GM18502 (cell line): ENCODE results near the gene HMGCL.
A peak's percentile ranks its signal among the peaks of the same experiment; 100 is the strongest.
"Not testable (repeated sequence)": the region's sequence is repeated elsewhere in the genome, so short reads cannot be mapped to it uniquely, and the experiment has no call there.

ENCODE experiments used
- ATAC-seq: cut with Tn5 transposase; IDR thresholded peaks from one replicate; pipeline ENCODE4 v1.9.1; 2021; ENCODE audit warnings: mild to moderate bottlenecking; ENCODE audit not compliant: unreplicated experiment, poor library complexity

The HMGCL gene

GRCh38 chr1:23827717-23828116, 2.5 kb upstream of the HMGCL start:
- ATAC-seq: no peak

GRCh38 chr1:23826590-23826989, 1.4 kb upstream of the HMGCL start:
- not testable (repeated sequence) for ATAC-seq

GRCh38 chr1:23825762-23826522, 713 bp upstream of the HMGCL start:
- ATAC-seq: no peak

- ATAC-seq: no peak
These were observed 536 bp downstream of the HMGCL start for GRCh38 chr1:23824711-23825075.

- ATAC-seq: no peak
These were observed 1.5 kb downstream of the HMGCL start for GRCh38 chr1:23823767-23824166.

GRCh38 chr1:23817633-23818032, 7.6 kb downstream of the HMGCL start:
- no peak for ATAC-seq

GRCh38 chr1:23816906-23817305, 8.3 kb downstream of the HMGCL start:
- ATAC-seq: no peak

- ATAC-seq: no peak
These were observed 8.9 kb downstream of the HMGCL start for GRCh38 chr1:23816361-23816760.

- no peak for ATAC-seq
These were observed 11.2 kb downstream of the HMGCL start for GRCh38 chr1:23814016-23814415.

GRCh38 chr1:23810818-23811540, 14.2 kb downstream of the HMGCL start:
- ATAC-seq: peak; percentile 50

GRCh38 chr1:23809751-23810171, 15.5 kb downstream of the HMGCL start:
- peak; percentile 62 for ATAC-seq

GRCh38 chr1:23807453-23807852, 17.8 kb downstream of the HMGCL start:
- no peak for ATAC-seq

- ATAC-seq: no peak
These were observed 18.9 kb downstream of the HMGCL start for GRCh38 chr1:23806280-23806679.

- no peak for ATAC-seq
These were observed 20.2 kb downstream of the HMGCL start for GRCh38 chr1:23805025-23805424.

- no peak for ATAC-seq
These were observed 20.9 kb downstream of the HMGCL start for GRCh38 chr1:23804183-23804835.

GRCh38 chr1:23803674-23804073, 21.6 kb downstream of the HMGCL start:
- ATAC-seq: no peak

GRCh38 chr1:23802809-23803342, 22.4 kb downstream of the HMGCL start:
- not testable (repeated sequence) for ATAC-seq

- no peak for ATAC-seq
These were observed 23.4 kb downstream of the HMGCL start for GRCh38 chr1:23801876-23802275.

- ATAC-seq: no peak
These were observed 23.9 kb downstream of the HMGCL start for GRCh38 chr1:23801338-23801748.

- ATAC-seq: peak; percentile 76
These were observed 24.6 kb downstream of the HMGCL start, which contains the start of gene GALE for GRCh38 chr1:23800400-23801337. TSS of gene GALE (minus strand) at chr1:23800754. CDS start at chr1:23799007, 1,747 bp downstream.
